NB4 (cell line): ENCODE measurements around the gene SPRED1.
"Not testable (repeated sequence)": the region's sequence is repeated elsewhere in the genome, so short reads cannot be mapped to it uniquely, and the experiment has no call there.

Source experiments
- DNase-seq: peaks from one replicate; pipeline ENCODE4 v3.0.0; 2010; ENCODE audit warnings: low read depth
- H3K4me3 ChIP-seq: one replicate; pipeline ENCODE4 v1.5.1; 2011; ENCODE audit warnings: mild to moderate bottlenecking, low read depth, low read length, moderate library complexity
- CTCF ChIP-seq: IDR thresholded peaks from one replicate; pipeline ENCODE4 v1.5.1; 2012; ENCODE audit warnings: low read depth, low read length
- MAX ChIP-seq: IDR thresholded peaks from 2 replicates; pipeline ENCODE4 v1.6.1; 2011; ENCODE audit warnings: low read depth, low read length
- MYC ChIP-seq: IDR thresholded peaks from 2 replicates; pipeline ENCODE4 v1.6.1; 2011; ENCODE audit warnings: low read depth, low read length
- POLR2A ChIP-seq: IDR thresholded peaks from 2 replicates; pipeline ENCODE4 v1.6.1; 2011; ENCODE audit warnings: mild to moderate bottlenecking; ENCODE audit not compliant: insufficient read length; ENCODE audit errors: extremely low read depth

Gene SPRED1

GRCh38 chr15:38227941-38228340 lies 24.7 kb upstream of the SPRED1 start:
- TF ChIP-seq POLR2A (no peak), CTCF (no peak), MYC (no peak), MAX (no peak)
- no peak for DNase-seq
- H3K4me3 ChIP-seq = no peak overlapping the region

GRCh38 chr15:38228618-38229017 lies 24.0 kb upstream of the SPRED1 start:
- no peak overlapping the region for H3K4me3 ChIP-seq
- TF ChIP-seq MAX (no peak), MYC (no peak)
- no peak for DNase-seq

- no peak for DNase-seq
- no peak for TF ChIP-seq POLR2A
- no peak for TF ChIP-seq CTCF
- no peak for TF ChIP-seq MYC
- TF ChIP-seq MAX = no peak
- H3K4me3 ChIP-seq = no peak overlapping the region
These were observed 22.8 kb upstream of the SPRED1 start for GRCh38 chr15:38229705-38230310.

GRCh38 chr15:38231436-38231835 lies 21.2 kb upstream of the SPRED1 start:
- TF ChIP-seq MYC (no peak), CTCF (no peak), MAX (no peak), POLR2A (no peak)
- no peak overlapping the region for H3K4me3 ChIP-seq
- DNase-seq = no peak

GRCh38 chr15:38237021-38237420 lies 15.6 kb upstream of the SPRED1 start:
- DNase-seq, H3K4me3 ChIP-seq: not testable (repeated sequence)

GRCh38 chr15:38238311-38238710 lies 14.3 kb upstream of the SPRED1 start:
- no peak for DNase-seq
- TF ChIP-seq POLR2A (no peak), MYC (no peak), CTCF (no peak), MAX (no peak)
- H3K4me3 ChIP-seq = no peak overlapping the region

GRCh38 chr15:38242055-38242454 lies 10.6 kb upstream of the SPRED1 start:
- DNase-seq = no peak
- H3K4me3 ChIP-seq = no peak overlapping the region
- TF ChIP-seq CTCF = no peak
- no peak for TF ChIP-seq MYC
- TF ChIP-seq MAX = no peak
- TF ChIP-seq POLR2A = no peak
